ENCODE measurements around the gene UBC.

Gene UBC

DNA sequence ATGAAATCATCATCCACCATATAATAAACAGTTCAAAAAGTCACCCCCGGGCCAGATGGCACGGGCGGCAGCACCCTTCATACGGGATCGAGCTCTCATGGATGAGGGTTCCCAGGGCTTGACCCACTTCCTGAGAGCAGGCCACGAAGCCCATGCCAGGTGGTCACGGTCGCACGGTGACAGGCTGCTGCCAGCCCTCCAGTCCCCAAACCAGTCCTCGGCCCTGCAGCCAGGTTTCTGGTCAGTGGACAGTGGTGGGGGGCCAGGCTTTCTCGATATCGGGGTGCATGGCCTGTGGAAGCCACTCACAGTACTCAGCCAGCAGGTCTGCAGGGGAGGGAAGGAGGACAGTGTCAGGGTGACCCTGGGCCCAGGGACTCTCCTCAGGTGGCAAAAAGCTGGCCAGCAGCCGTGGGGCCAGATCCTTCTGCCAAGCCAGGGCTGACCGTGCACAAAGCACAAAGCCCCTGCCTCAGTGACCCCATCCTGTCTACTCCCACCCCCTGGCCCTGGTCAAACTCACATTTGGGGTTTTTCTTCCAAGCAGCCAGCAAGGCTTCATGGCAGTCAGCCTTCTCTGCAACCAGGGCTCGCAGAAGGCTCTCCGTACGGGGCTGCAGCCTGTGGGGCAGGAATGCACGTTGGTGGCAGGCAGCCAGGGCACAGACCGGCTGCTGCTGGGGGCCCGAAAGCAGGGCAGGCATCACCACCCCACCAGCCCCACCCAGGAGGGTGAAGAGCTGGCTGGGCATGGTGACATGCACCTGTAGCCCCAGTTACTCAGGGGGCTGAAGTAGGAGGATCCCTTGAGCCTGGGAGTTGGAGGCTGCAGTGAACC lies 33.3 kb upstream of the UBC start:
- TF ChIP-seq, protein P1, sequence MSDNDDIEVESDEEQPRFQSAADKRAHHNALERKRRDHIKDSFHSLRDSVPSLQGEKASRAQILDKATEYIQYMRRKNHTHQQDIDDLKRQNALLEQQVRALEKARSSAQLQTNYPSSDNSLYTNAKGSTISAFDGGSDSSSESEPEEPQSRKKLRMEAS (IDR thresholded peaks at IDR 0.05; ENCODE audit: low read depth, low read length) = no peak
- TF ChIP-seq MYC (IDR thresholded peaks at IDR 0.05; ENCODE audit: low read depth, low read length) (no peak), POLR2A (IDR thresholded peaks at IDR 0.05; ENCODE audit: extremely low read depth, insufficient read length) (no peak)
- TF ChIP-seq, protein P2, sequence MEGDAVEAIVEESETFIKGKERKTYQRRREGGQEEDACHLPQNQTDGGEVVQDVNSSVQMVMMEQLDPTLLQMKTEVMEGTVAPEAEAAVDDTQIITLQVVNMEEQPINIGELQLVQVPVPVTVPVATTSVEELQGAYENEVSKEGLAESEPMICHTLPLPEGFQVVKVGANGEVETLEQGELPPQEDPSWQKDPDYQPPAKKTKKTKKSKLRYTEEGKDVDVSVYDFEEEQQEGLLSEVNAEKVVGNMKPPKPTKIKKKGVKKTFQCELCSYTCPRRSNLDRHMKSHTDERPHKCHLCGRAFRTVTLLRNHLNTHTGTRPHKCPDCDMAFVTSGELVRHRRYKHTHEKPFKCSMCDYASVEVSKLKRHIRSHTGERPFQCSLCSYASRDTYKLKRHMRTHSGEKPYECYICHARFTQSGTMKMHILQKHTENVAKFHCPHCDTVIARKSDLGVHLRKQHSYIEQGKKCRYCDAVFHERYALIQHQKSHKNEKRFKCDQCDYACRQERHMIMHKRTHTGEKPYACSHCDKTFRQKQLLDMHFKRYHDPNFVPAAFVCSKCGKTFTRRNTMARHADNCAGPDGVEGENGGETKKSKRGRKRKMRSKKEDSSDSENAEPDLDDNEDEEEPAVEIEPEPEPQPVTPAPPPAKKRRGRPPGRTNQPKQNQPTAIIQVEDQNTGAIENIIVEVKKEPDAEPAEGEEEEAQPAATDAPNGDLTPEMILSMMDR (IDR thresholded peaks at IDR 0.05; ENCODE audit: low read depth, low read length) = no peak
- DNase-seq (ENCODE audit: low read depth) = no peak

DNA sequence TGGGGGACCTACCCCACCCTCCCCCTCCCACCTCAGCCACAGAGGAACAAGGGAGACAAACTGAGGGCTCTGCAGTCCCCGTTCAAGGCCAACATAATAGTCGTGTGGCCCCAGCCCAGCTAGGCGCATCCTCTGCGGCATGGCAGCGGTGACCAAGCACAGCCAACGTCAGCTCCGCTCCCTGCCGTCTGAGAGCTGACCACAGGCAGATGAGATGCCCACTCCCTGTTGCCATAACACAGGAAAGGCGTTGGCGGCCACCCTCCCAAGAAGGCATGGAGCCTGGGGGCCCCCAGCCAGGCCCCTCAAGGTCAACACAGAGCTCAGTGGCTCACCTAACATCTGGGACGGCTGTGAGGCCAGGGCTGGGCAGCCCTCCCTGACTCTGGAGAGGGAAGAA lies 32.6 kb upstream of the UBC start:
- no peak for DNase-seq (ENCODE audit: low read depth)
- TF ChIP-seq POLR2A (IDR thresholded peaks at IDR 0.05; ENCODE audit: extremely low read depth, insufficient read length) (no peak), MYC (IDR thresholded peaks at IDR 0.05; ENCODE audit: low read depth, low read length) (no peak)
- TF ChIP-seq, protein P2 (IDR thresholded peaks at IDR 0.05; ENCODE audit: low read depth, low read length) = no peak
- TF ChIP-seq, protein P1 (IDR thresholded peaks at IDR 0.05; ENCODE audit: low read depth, low read length) = no peak
- H3K4me3 ChIP-seq (ENCODE audit: low read depth, low read length) = no peak overlapping the region

More for the DNA sequence above, 33.3 kb upstream of the UBC start:
- H3K4me3 ChIP-seq (ENCODE audit: low read depth, low read length) = no peak overlapping the region

DNA sequence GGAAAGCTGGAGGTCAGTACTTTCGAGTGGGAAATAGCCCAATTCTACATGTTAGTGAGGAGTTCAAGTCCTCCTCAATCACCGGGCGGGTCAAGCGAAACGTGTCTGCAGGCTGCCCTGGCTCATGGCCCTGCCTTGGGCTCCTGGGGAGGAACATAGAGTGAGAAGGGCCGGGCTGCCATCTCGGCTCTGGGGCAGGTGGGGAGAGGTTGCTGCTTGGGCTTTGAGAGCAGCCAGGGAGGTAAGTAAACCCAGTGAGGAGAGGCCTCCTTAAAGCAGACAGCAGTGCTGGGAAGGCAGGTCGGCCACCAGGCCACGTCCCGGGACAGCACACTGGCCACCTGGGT lies 32.0 kb upstream of the UBC start:
- no peak overlapping the region for H3K4me3 ChIP-seq (ENCODE audit: low read depth, low read length)
- no peak for DNase-seq (ENCODE audit: low read depth)
- TF ChIP-seq POLR2A (IDR thresholded peaks at IDR 0.05; ENCODE audit: extremely low read depth, insufficient read length) (no peak), MYC (IDR thresholded peaks at IDR 0.05; ENCODE audit: low read depth, low read length) (no peak)
- TF ChIP-seq, protein P1 (IDR thresholded peaks at IDR 0.05; ENCODE audit: low read depth, low read length) = no peak
- TF ChIP-seq, protein P2 (IDR thresholded peaks at IDR 0.05; ENCODE audit: low read depth, low read length) = no peak

DNA sequence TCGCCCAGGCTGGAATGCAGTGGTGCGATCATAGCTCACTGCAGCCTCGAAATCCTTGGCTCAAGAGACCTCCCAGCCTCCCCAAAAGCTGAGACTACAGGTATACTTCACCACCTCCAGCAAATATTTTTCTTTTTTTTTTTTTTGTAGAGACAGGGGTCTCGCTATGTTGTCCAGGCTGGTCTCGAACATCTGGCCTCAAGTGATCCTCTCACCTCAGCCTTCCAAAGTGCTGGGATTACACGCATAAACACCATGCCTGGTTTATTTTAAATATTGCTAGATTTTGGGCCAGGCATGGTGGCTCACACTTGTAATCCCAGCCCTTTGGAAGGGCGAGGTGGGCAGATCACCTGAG lies 26.7 kb upstream of the UBC start:
- peak overlapping the region; percentile 58 for H3K4me3 ChIP-seq (ENCODE audit: low read depth, low read length)
- DNase-seq (ENCODE audit: low read depth) = no peak
- TF ChIP-seq, protein P1 (IDR thresholded peaks at IDR 0.05; ENCODE audit: low read depth, low read length) = no peak
- TF ChIP-seq MYC (IDR thresholded peaks at IDR 0.05; ENCODE audit: low read depth, low read length) (no peak), POLR2A (IDR thresholded peaks at IDR 0.05; ENCODE audit: extremely low read depth, insufficient read length) (no peak)
- TF ChIP-seq, protein P2 (IDR thresholded peaks at IDR 0.05; ENCODE audit: low read depth, low read length) = no peak

DNA sequence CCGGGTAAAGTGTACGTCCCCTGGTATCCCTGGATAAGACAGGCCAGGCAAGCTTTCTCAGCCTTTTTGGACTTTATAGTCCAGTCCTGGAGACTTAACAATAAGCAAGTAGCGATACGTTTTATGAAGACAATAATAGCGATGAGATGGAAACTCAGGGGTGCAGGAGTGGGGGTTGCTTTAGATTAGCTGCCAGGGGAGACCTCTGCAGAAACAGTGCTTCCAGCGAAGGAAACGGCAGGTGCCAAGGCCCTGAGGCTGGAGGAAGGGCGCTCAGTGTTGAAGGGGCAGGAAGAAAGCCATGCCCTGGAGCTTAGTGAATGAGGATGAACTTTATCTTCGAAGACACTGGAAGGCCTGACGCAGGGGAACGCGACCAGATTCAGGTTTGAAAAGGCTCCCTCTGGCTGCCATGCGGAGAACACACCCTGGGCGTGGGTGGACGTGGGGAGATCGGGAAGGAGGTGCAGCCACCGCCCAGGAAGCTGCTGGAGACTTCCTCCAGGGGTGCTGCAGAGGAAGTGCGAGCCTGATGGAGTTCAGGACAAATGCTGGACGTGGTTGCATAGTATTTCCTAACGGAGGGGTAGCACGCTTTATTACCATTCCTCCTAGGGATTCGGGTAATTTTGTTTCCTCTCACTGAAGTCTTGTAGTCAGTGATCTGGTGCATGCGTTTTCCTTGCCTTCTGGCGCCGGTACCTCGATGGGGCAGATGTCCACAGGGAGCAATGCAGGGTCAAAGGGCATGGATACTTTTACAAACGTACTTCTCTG lies 26.1 kb upstream of the UBC start:
- TF ChIP-seq, protein P1 (IDR thresholded peaks at IDR 0.05; ENCODE audit: low read depth, low read length) = peak; percentile 79
- TF ChIP-seq, protein P2 (IDR thresholded peaks at IDR 0.05; ENCODE audit: low read depth, low read length) = peak; percentile 97
- peak; percentile 84 for TF ChIP-seq MYC (IDR thresholded peaks at IDR 0.05; ENCODE audit: low read depth, low read length)
- TF ChIP-seq POLR2A (IDR thresholded peaks at IDR 0.05; ENCODE audit: extremely low read depth, insufficient read length) = peak; percentile 35
- H3K4me3 ChIP-seq (ENCODE audit: low read depth, low read length) = peak overlapping the region; percentile 58
- peak; percentile 97 for DNase-seq (ENCODE audit: low read depth)
